ENCODE data around the gene PUSL1.

DNA sequence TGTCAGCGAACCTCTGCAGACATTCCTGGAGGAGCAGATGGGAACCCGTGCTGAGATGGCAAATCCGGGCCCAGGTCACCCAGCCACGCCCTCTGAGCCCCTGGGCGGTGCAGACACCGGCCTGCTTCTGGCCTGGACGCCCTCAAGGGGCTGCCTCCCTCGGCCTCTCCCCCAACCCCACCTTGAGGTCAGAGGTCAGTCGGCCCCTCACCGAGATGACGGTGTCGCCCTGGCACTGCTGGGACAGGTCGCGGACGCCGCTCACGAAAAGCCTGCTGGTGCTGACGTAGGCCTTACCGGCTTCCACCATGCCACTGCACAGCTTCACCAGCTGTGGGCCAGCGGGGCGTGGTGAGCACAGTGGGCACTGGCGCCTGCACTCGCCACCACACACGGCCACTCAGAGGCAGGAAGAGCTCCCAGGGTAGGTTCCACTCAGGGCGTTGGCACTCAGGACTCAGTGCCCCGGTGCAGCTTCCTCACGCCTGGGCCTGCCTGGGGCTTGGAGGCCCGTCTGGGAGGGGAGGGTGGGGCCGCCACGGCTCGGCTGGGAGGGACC lies 5.4 kb upstream of the PUSL1 start:
- TF ChIP-seq, protein P1, sequence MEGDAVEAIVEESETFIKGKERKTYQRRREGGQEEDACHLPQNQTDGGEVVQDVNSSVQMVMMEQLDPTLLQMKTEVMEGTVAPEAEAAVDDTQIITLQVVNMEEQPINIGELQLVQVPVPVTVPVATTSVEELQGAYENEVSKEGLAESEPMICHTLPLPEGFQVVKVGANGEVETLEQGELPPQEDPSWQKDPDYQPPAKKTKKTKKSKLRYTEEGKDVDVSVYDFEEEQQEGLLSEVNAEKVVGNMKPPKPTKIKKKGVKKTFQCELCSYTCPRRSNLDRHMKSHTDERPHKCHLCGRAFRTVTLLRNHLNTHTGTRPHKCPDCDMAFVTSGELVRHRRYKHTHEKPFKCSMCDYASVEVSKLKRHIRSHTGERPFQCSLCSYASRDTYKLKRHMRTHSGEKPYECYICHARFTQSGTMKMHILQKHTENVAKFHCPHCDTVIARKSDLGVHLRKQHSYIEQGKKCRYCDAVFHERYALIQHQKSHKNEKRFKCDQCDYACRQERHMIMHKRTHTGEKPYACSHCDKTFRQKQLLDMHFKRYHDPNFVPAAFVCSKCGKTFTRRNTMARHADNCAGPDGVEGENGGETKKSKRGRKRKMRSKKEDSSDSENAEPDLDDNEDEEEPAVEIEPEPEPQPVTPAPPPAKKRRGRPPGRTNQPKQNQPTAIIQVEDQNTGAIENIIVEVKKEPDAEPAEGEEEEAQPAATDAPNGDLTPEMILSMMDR (conservative IDR thresholded peaks at IDR 0.05; ENCODE audit: low read depth, low read length): no peak
- no peak for TF ChIP-seq EZH2 (IDR thresholded peaks at IDR 0.05; ENCODE audit: borderline replicate concordance, low read depth, low read length, poor library complexity, severe bottlenecking)
